ENCODE measurements around the gene PTCH2. TPM values are rescaled to one million over a fixed set of nuclear protein-coding genes. Genes with fewer than 3 reads are reported as not detected.
A peak's percentile ranks its signal among the peaks of the same experiment; 100 is the strongest.
"Not testable (repeated sequence)": the region's sequence is repeated elsewhere in the genome, so short reads cannot be mapped to it uniquely, and the experiment has no call there.

PTCH2 gene
- total and polyA plus RNA-seq, 2 donors from 2014 or later = 0.24 to 1.2 TPM

DNA sequence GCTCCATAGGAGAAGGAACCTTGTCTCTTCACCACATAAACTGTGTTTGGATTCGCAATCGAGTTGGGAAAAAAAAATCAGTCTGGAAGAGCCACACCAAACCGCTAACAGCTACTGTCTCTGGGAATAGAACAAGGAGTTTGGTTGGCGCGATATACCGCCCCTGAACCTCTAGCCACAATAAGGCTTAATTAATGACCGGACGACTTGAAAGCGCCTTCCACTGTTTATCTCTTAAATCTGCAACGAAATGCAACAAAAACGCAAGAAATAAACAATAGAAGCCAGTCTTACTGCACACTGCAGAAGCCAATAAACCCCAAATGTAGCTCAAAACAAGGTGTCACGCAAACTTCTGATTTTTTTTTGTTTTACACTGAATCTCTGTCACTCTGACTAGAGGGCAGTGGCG lies 23.9 kb downstream of the PTCH2 start:
- DNase-seq = peak in 2 of 5 donors; percentile 41 to 62
- Histone ChIP-seq H3K9me3 (ENCODE audit: control insufficient read depth in 2 of 3, insufficient read depth in 1 of 3, low read length in 3 of 3) (no peaks in the 10 kb centered on the region), H3K4me1 (ENCODE audit: control insufficient read depth in 2 of 3, insufficient read depth in 2 of 3, low read depth in 1 of 3, low read length in 3 of 3) (peaks cover 0 to 12% (median 0%) of the 10 kb centered on the region in 3 donors), H3K36me3 (ENCODE audit: control insufficient read depth in 2 of 3, insufficient read depth in 3 of 3, low read length in 3 of 3) (no peaks in the 10 kb centered on the region), H3K27ac (ENCODE audit: low read depth in 2 of 2, low read length in 2 of 2) (peak overlapping the region; percentile 97 to 98), H3K9ac (ENCODE audit: low read length in 3 of 3) (peak overlapping the region; percentile 19 to 98 (median 96)), H3K4me3 (ENCODE audit: low read length in 3 of 3) (peak overlapping the region; percentile 38 to 87 (median 78)), H3K27me3 (ENCODE audit: control insufficient read depth, insufficient read depth, low read length) (no peaks in the 10 kb centered on the region)
- TF ChIP-seq, protein P1, sequence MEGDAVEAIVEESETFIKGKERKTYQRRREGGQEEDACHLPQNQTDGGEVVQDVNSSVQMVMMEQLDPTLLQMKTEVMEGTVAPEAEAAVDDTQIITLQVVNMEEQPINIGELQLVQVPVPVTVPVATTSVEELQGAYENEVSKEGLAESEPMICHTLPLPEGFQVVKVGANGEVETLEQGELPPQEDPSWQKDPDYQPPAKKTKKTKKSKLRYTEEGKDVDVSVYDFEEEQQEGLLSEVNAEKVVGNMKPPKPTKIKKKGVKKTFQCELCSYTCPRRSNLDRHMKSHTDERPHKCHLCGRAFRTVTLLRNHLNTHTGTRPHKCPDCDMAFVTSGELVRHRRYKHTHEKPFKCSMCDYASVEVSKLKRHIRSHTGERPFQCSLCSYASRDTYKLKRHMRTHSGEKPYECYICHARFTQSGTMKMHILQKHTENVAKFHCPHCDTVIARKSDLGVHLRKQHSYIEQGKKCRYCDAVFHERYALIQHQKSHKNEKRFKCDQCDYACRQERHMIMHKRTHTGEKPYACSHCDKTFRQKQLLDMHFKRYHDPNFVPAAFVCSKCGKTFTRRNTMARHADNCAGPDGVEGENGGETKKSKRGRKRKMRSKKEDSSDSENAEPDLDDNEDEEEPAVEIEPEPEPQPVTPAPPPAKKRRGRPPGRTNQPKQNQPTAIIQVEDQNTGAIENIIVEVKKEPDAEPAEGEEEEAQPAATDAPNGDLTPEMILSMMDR (IDR thresholded peaks at IDR 0.05; ENCODE audit: borderline replicate concordance, extremely low read depth, insufficient read depth) = no peak
- intact Hi-C loops (cut with DNase I) = no loop called here
- FAIRE-seq = no peak

DNA sequence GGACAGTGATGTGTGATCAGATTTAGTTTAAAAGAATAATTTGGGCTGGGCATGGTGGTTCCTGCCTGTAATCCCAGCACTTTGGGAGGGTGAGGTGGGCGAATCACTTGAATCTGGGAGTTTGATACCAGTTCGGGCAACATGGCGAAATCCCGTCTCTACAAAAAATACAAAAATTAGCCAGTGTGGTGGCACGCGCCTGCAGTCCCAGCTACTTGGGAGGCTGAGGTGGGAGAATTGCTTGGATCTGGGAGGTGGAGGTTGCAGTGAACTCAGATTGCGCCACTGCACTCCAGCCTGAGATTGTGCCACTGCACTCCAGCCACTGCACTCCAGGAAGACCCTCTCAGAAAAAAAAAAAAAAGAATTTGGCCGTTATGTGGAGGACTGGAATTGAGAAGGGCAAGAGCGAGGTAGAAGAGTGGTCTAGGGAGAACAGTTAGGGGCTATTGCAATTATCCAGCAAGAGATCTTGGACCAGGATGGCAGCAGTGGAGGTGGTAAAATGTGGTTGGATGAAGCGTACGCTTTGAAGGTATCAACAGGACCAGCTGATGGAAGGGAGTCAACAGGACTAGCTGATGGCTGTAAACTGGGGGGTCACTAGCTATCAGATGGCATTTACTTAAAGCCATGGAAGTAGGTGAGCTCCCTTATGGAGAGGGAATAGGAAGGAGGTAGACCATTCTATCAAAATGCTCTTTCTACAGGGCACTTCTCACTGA lies 25.1 kb downstream of the PTCH2 start:
- Histone ChIP-seq H3K4me1 (ENCODE audit: control insufficient read depth in 2 of 3, insufficient read depth in 2 of 3, low read depth in 1 of 3, low read length in 3 of 3) (peaks cover 0 to 15% (median 0%) of the 10 kb centered on the region in 3 donors), H3K27ac (ENCODE audit: low read depth in 2 of 2, low read length in 2 of 2) (no peak overlapping the region), H3K9me3 (ENCODE audit: control insufficient read depth in 2 of 3, insufficient read depth in 1 of 3, low read length in 3 of 3) (no peaks in the 10 kb centered on the region), H3K9ac (ENCODE audit: low read length in 3 of 3) (peak overlapping the region in 1 of 3 donors; percentile 51), H3K27me3 (ENCODE audit: control insufficient read depth, insufficient read depth, low read length) (no peaks in the 10 kb centered on the region), H3K4me3 (ENCODE audit: low read length in 3 of 3) (no peak overlapping the region), H3K36me3 (ENCODE audit: control insufficient read depth in 2 of 3, insufficient read depth in 3 of 3, low read length in 3 of 3) (no peaks in the 10 kb centered on the region)
- TF ChIP-seq, protein P1 (IDR thresholded peaks at IDR 0.05; ENCODE audit: borderline replicate concordance, extremely low read depth, insufficient read depth) = no peak
- no peak for FAIRE-seq
- intact Hi-C loops (cut with DNase I) = no loop called here
- DNase-seq = peak in 2 of 5 donors; percentile 27 to 36

DNA sequence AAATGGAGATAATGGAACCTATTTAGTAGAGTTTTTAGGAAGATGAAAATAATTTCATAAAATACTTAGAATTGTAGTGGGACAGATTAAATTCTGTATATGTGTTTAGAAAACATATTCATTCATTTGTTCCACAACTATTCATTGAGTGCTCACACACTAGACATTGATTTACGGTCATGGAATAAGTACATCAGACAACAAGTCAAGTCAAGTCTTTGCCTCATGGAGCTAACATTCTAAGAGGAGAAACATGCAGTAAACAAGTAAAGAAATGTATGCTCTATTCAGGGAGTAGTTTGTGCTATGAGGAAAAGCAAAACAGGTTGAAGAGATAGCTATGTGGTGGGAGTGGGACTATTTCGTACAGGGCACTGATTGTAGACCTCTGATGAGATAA lies 25.7 kb downstream of the PTCH2 start:
- TF ChIP-seq, protein P1 (IDR thresholded peaks at IDR 0.05; ENCODE audit: borderline replicate concordance, extremely low read depth, insufficient read depth) = no peak
- H3K4me3 ChIP-seq (ENCODE audit: low read length in 3 of 3) = no peak overlapping the region
- FAIRE-seq (no peak), DNase-seq (no peak)
- no peak overlapping the region for H3K9ac ChIP-seq (ENCODE audit: low read length in 3 of 3)
- H3K9me3 ChIP-seq (ENCODE audit: control insufficient read depth in 2 of 3, insufficient read depth in 1 of 3, low read length in 3 of 3) = no peaks in the 10 kb centered on the region
- no peaks in the 10 kb centered on the region for H3K36me3 ChIP-seq (ENCODE audit: control insufficient read depth in 2 of 3, insufficient read depth in 3 of 3, low read length in 3 of 3)
- intact Hi-C loops (cut with DNase I) = no loop called here
- H3K27me3 ChIP-seq (ENCODE audit: control insufficient read depth, insufficient read depth, low read length) = no peaks in the 10 kb centered on the region
- no peak overlapping the region for H3K27ac ChIP-seq (ENCODE audit: low read depth in 2 of 2, low read length in 2 of 2)
- peaks cover 0 to 18% (median 0%) of the 10 kb centered on the region in 3 donors for H3K4me1 ChIP-seq (ENCODE audit: control insufficient read depth in 2 of 3, insufficient read depth in 2 of 3, low read depth in 1 of 3, low read length in 3 of 3)

DNA sequence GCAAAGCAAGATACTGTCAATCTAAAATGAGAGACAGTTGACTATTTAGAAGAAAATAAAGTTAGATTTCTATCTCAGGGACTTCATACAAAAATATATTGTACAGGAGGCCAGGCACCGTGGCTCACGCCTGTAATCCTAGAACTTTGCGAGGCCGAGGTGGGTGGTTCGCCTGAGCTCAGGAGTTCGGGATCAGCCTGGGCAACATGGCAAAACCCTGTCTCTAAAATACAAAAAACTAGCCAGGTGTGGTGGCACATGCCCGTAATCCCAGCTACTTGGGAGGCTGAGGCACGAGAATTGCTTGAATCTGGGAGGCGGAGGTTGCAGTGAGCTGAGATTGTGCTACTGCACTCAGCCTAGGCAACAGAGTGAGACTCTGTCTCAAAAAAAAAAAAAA lies 27.1 kb downstream of the PTCH2 start:
- not testable (repeated sequence) for FAIRE-seq
- peak in 2 of 5 donors; percentile 8 to 28 for DNase-seq

More for the DNA sequence above, 27.1 kb downstream of the PTCH2 start:
- H3K9ac ChIP-seq (ENCODE audit: low read length in 3 of 3); H3K27ac ChIP-seq (ENCODE audit: low read depth in 2 of 2, low read length in 2 of 2); H3K36me3 ChIP-seq (ENCODE audit: control insufficient read depth in 2 of 3, insufficient read depth in 3 of 3, low read length in 3 of 3); intact Hi-C loops (cut with DNase I); H3K4me3 ChIP-seq (ENCODE audit: low read length in 3 of 3); H3K27me3 ChIP-seq (ENCODE audit: control insufficient read depth, insufficient read depth, low read length); H3K9me3 ChIP-seq (ENCODE audit: control insufficient read depth in 2 of 3, insufficient read depth in 1 of 3, low read length in 3 of 3): not testable (repeated sequence)
- peaks cover 0 to 15% (median 0%) of the 10 kb centered on the region in 3 donors for H3K4me1 ChIP-seq (ENCODE audit: control insufficient read depth in 2 of 3, insufficient read depth in 2 of 3, low read depth in 1 of 3, low read length in 3 of 3)

Measured in kidney (tissue), 14 donors.